NCI-H187 (cell line): ENCODE data around the gene IGF1R.
A peak's percentile ranks its signal among the peaks of the same experiment; 100 is the strongest.

ENCODE experiments used
- DNase-seq, 2 experiments: peaks; one replicate each; lab custom pipeline; 2025; lab: John Stamatoyannopoulos, UW

Gene IGF1R

DNA sequence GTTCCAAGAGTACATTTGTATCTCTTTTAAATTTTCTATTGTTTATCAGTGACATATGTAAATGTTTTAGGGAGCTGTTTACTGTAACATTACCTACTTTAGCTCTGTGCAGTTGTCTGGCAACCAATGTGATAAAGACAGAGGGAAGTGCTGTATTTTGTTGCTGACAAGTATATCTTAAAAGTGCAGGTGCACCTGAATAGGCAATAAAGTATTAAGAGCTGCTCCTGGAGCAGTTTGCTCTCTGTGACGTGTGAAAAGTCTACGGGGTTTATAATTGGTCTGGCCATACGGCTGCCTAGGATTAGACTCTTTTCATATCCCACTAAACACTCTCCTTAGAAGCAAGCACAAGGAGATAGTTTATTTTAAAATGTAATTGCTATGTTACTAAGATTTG is 178.3 kb downstream of the IGF1R start:
- peak; percentile 24 to 32 for DNase-seq

DNA sequence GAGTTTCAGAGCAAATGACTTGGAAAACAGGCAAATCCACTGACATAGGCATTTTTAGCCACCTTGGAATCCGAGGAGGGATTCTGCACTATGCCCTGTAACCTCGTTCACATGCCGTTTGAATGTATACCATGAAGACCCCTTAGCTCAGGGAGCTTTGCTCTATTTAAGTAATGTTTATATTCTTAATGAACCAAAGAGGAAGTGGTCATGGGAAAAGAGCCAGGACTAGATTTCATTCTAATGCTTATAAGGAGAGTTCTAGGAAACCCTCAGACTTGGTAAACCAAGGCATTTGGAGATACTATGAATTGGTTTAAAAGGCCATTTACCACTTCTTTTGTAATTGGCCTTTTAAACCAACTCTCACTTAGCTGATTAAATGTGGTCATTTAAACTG is 178.9 kb downstream of the IGF1R start:
- DNase-seq: no peak

DNA sequence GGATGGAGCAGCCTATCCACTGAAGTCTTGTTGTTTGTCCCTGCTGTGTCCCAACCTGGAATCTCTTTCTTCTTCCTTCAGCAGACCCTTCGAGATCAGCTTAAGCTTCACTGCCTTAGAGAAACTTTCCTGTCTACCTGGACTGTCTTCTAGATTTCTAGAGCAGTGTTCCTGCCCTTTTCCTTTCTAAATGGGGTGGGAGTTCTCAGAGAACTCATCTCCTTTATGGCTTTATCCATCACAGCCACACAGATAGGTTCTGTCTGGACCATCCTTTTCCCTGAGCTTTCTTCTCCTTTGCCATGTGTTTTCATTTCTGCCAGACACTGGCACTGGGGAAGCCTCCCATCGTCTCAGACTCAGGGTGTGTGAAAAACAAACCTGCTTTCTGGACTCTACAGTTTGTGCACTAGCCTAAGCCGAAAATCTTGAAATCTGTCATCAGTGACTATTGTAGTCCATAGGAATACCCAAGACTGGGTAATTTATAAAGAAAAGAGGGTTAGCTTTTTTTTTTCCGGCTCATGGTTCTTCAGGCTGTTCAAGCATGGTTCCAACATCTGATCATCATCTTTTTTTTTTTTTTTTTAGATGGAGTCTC is 181.8 kb downstream of the IGF1R start:
- no peak for DNase-seq

DNA sequence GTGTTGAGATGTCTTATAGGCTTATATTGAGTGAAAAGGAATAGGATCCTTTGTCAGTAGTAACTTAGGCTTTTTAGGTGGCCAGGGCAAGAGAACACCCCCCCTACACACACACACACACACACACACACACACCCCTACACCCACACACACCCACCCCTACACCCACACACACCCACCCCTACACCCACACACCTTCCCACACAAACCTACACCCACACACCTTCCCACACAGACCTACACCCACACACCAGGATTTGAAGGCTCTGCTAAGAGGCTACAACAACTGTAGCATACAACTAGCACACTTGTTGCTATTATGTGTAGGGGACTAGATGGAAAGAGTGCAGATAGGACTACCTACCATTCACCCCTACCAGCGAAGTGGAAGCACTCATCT is 186.6 kb downstream of the IGF1R start:
- DNase-seq: no peak

DNA sequence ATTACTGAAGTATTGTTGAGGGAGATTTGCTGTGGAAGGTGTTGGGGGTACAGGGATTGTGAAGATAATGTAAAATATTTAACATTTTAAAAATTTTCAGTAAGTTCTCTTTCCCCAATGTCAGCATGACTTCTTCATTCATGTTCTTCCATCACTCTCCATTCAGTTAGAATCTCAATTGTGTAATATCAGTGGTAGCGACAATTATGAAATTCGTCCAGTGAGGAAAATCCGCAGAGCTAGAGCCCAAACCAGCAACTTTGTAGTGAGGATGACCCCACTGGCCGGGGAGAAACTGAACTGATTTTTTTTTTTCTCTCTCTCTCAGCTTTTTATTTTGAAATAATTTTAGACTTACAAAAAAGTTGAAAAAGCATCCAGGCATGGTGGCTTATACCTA is 187.5 kb downstream of the IGF1R start:
- DNase-seq: no peak

DNA sequence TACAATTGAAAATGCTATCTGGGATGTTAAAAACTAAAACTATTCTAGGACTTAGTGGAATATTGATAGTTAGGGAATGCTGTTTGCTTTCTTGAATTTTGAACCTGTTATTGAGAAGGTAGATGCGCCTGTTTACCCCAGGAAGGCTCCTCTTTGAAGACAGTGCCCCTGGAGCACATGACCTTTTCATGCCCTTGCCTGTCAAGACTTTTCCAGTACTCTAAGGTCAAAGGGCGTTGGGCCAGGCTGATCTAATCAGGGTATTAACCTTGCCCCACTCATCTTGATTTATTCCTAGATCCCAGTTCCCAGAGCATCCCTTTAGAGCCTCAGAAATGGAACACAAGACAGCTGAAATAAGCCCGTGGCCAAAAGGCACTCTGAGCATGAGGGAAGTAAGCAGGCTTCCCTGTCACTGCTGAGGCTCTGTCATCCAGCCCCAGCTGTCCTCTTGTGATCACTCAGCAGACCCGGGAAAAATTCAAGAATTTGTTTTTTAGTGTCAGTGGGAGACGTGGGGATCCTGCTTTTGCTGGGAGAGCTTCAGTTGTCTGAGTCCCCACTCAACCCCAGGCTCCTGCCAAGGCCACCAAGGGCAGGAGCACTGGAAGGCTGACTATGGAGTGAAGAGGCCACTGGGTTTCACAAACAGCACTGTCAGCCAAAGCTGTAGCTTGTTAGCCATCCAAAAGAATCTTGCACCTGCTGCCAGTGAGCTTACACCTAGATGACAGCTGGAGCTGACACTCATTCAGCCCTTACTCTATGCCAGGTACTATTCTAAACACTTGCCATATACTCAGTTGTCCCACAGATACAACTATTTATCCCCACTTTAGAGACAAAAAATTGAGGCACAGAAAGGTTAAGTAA is 190.3 kb downstream of the IGF1R start:
- no peak for DNase-seq

DNA sequence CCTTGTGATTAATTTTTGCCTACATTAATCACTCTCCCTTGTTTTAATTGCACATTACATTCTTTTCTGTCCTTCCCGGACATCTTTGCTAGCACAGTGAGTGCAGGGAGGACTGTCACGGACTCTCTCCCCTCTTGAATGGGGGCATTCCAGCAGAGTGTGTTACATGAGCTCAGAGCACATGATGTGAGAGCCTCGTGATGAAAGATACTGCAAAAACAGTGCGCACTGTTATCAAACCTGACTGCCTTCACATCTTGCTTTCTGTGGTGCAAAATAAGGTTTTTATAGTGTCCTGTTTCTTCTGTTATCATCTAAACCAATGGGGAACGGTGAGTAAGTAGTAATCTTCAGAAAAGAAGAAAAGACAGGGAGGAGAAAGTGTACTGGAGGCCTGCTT is 191.7 kb downstream of the IGF1R start:
- no peak for DNase-seq

DNA sequence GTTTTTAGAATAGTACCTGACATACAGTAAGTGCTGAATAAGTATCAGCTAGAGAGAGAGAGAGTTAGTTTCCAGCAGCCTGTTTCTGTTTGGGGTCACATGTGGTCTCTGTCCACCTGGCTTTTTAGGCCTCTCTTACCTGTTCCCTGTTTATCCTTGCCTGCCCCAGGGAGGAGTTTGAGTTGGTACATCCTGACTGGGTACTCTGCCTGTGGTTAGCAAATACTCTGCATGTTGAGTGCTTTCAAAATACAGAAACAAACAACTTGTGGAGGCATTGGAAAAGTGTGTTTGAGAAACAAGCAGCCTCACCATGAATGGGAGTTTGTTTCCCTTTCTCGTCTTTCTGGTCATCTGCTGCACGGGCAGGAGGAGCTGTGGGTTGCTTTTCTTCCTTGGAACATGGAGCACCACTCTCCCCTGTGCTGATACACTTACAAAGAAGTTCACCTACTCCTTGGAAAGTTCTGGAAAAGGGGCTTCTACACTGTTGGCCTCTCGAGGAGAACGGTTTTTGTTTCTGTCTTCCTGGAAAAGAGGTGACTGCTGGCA is 193.2 kb downstream of the IGF1R start:
- no peak for DNase-seq

DNA sequence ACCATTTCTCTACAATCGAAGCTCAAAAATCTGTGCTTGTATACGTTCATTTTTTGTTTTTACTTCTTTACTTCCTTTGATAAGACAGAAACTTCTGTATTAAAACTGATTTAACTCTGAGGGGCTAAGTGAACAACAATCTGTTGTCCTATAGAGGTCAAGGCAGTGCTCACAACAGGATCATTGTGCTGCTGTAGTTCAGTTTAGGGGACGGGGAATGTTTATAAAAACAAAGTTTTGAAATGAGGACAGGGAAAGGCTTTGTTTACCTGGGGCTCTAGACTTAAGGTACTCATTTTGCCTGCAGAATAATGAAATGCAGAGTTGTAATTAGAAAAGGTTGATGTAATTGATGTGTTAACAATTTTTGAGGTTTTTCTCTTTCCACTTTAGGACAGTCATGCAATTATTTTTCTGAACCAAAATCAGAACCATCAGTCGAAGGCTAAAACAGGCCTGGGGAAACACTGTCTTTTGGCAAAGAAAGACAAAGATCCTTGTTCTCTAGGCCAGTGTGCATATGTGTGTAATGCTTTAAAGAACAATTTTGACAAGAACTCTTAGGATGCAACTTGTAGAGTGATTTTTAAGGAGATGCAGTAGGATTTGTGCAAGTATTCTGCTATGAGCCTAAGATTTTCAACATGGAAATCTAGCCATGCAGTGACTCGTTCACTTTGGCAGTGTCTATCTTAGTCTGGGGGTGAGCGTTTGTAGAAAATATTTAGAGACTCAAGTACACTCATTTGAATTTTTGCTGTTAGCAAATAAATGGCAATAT is 194.0 kb downstream of the IGF1R start:
- no peak for DNase-seq

DNA sequence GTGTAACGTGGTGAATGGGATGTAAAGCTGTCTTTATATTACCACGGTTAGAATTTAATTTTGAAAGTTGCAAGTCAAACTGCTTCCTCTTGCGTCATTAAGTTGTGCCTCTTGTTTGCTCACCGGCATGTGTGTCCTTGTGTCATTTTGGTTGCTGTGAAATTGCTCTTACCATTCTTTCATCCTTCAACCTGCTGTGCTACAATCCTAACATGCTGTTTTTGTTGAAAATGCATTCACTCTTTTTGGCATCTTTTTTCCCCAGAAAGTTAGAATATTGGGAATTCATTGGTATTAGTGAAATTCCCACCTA is 194.6 kb downstream of the IGF1R start:
- DNase-seq: no peak

DNA sequence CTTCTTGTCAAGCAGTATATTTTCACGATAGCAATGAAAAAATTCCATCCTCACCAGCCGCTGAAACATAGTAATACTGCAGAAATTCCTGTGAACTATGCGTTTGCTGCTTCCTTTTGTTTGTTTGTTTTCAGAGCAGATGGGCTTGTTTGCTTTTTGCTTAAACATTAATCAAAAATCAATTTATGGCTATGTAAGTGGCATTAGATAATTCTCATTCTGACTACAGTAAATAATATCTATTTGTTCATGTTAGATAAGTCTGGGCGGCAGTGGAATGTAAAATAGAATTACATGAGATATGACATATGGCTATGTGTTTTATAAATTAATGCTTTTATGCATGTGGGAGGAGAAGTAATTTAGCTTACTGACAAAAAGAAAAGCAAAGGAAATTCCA is 195.5 kb downstream of the IGF1R start:
- no peak for DNase-seq

DNA sequence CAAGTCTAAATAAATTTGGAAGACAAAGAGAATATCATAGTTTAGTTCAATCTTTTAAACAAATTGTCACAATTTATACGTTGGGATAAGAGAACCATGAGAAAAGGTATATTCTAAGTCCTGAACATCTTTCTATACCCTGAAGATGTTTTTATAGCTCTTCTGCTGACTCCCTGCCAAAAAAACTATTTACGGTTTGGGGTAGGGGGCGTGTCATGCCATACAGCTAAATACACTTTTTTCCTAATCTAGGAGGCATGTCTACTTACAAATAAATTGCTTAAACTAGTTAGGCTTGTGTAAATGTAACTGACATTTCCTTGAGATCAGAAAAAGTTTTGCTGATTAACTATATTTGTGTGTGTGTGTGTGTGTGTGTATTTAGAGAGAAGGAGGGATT is 195.9 kb downstream of the IGF1R start:
- no peak for DNase-seq

DNA sequence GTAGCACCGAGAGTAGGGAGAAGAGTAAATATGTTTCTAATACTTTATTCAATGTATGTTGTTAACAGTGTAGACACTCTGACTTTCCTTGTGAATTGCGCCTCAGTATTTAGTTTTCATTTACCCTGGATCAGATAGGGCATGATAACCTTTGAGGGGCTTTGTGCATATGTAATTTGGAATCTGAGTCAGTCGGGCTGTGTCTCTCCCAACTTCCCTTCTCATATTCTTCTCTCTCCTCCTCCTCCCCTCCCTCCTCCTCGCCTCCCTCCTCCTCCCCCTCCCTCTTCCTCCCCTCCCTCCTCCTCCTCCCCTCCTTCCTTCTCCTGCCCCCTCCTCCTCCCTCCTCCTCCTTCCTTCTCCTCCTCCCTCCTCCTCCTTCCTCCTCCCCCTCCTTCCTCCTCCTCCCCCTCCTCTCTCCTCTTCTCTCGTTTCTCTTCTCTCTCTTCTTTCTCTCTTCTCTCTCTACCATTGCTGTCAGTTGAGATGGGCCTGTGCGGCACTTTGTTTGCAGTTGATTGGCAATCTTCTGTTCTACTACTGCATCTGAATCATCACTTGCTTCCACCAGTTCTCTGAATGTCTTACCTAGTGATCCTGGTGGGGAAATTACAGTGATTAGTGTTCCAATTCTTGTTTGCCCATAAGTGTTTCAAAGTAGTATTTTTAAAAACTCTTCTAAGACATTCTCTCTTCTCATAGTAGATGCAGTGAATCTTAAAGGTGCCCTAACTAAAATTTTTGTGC is 197.0 kb downstream of the IGF1R start:
- no peak for DNase-seq

DNA sequence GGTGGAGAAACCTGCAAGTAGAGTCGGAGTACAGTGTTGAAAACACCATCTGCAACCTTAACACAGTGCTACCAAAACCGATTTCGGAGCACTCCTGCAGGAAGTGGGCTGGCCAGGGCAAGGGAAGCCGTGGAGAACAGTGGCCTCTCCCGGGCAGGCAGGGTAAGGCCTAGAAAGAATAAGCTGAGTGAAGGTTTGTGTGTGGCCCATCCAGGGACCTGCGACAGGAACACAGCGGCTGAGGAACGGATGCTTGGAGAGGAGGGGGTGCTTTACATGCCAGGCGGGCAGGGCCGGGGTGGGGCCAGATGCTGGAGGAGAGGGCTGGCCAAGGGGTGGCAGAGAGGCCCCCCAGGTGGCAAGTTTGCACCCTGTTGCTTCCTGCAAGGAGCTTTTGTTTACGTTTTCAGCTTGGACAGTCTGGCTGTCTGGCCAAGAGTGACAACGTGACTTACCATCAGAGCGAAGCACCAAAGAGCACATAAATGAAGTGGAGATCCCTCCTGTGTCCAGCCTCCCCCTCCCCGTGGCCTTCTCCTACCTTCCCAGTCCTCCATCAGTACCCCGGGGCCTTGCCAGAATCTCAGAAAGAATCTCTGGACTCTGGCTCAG is 202.7 kb downstream of the IGF1R start:
- DNase-seq: peak in 1 of 2 experiments; percentile 28

DNA sequence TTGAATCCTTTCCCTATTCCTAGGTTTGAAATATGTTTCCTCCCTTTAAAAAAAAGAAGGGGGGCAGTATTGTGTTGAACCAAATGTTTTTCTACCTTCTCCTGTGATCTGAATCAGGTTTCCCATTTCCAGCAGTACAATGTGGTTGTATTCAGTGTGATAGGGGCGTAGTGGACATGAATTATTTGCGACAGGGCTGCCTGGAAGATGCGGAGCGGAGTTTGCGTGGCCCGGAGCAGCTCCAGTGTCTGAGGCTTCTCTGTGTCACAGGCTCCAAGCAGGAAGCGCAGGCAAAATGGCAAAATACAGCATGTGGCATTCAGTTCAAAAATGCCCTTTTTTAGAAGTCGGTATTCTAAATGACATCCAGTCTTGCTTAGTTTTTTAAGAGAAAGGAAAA is 204.8 kb downstream of the IGF1R start:
- peak; percentile 72 to 79 for DNase-seq

DNA sequence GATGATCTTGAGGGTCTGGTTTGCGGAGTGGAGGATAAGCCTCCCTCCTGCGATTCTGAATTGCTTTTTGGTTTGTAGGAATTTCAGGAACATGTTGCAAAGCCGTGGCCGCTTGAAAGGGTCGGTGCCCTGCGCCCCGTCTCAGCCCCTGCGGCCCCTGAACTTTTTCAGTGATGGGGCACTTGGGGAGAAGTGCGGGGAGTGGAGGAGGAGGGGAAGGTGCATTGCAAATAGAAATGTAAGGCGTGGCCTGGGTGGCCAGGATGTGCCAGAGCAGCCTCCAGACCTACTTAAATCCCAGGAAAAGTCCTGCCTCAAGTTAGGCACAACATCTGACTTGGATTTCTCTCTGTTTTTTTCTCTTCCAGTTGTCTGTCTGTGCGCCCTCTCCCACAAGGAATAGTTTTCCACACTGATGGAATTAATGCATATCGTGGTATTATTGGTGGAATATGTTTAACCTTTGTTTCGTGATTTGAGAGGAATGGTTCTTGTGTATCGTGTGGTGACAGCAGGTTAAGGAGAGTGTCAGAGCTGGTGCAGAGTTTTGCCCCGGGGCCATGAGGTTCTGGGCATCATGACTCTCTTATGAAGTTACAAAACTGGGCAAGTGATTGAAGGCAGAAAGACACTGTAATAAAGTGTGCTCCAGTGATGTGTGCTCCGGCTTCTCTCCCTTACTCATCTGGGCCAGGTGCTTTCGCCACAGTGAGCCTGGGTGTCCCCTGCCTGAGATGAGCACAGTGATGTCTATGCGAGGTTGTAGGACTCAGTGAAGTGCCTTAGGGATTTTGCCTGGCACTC is 205.5 kb downstream of the IGF1R start:
- no peak for DNase-seq

DNA sequence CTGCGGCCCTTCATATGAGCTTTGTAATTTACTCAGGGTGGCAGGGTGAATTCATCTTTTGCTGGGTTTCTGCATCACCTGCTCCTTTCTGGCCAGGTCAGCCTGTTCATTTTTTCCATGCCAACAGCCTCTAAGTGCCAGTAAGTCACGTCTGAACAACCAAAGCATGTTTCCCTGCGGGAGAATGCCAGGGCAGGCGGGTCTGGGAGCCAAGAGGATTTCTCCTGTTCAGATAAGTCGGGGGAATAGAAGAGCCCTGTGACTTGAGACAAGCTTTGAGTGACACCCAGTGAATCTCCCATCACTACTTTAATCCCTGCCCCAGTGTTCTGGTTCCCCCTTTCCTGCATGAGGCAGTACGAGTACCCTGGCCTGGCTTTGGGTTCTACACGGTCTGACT is 206.2 kb downstream of the IGF1R start:
- DNase-seq: no peak

DNA sequence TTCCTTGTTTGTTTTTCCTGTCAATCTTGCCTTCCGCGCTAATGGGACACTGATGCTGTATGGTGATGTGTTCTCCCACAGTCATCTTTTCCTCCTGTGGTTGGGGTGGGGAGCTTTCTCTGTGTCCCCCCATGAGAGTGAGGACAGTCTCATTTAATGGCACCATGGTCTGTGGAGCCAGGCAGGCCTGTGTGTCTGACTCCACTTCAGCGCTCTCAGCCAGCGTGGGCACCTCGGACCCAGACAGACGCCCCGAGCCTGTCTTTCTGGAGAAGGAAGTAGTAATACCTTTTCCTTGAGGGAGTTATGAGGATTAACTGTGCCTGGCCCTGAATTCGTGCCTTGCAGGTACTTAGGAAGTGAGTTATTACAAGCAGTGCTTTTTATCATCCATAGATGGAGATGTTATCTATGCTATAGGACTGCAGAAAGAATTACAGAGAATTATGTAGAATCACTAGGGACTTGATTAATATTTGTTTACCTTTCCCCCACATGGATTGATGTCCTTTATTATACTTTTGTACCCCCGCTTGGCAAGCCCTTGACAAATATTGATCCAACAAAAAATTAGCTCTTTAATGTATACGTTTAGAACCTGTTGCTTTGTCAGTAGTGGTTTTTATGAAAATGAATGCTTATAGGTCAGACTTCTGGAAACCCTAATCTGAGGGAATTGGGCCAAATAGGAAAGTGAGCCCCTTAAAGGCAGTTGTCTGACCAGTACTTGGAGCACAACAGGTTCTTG is 206.9 kb downstream of the IGF1R start:
- DNase-seq: no peak

DNA sequence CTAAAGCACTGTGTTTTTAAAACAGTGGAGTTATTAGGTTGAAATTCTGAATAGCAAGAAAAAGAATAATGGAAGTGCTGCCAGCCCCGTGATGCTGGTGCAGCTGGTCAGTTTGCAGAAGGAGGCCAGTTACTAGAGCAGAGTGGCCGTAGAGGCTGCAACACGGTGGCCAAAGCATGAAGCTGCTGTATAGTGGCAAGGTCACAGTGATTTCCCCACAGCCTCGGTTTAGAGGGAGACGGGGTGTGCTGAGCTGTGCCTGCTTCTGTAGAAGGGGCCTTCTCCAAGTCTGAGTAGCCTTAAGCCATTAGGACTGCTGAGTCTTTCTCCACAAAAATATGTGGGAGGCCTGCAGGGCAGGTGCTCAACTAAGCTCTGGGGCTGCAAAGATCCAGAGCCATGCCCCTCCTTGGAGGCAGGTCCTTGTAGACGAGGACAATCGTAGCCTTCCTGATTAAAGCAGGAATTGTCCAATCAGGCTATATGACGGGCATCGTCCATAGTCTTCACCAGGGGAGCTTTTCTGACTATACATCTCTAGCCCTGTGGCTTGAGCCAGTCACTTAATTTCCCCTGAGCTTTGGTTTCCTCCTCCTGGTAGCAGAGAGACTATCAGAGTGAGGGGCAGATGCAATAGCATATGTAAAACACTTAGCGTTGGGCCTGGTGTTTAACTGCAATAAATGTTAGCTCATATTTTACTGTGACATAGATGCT is 207.6 kb downstream of the IGF1R start:
- DNase-seq: no peak
